Activated naive CD4-positive, alpha-beta T cell treated with anti-CD3 and anti-CD28 coated beads, Interleukin-2, amount 50 U/mL, for 16 hours (primary cell): ENCODE measurements around the gene SDHD.
"Not testable (repeated sequence)": the region's sequence is repeated elsewhere in the genome, so short reads cannot be mapped to it uniquely, and the experiment has no call there.

ENCODE experiments used
- DNase-seq: peaks from one replicate; pipeline ENCODE4 v3.0.0-alpha.2; 2020

The SDHD gene

GRCh38 chr11:112086422-112087191 is at the start of gene SDHD, which contains the start of gene TIMM8B:
Gene SDHD (plus strand): TSS chr11:112086873. CDS start chr11:112086908, 35 bp downstream.
Gene TIMM8B (minus strand): TSS chr11:112086756. CDS start chr11:112086723, 33 bp downstream.
- DNase-seq = peak; percentile 92

- DNase-seq = no peak
These were observed 49.1 kb upstream of the SDHD start for GRCh38 chr11:112037527-112037926.

GRCh38 chr11:112042161-112042960 is 44.3 kb upstream of the SDHD start:
- DNase-seq = no peak

- DNase-seq = no peak
These were observed 43.7 kb upstream of the SDHD start for GRCh38 chr11:112042961-112043304.

- no peak for DNase-seq
These were observed 41.7 kb upstream of the SDHD start for GRCh38 chr11:112044961-112045360.

GRCh38 chr11:112046647-112047046 is 40.0 kb upstream of the SDHD start:
- not testable (repeated sequence) for DNase-seq

GRCh38 chr11:112048256-112048655 is 38.4 kb upstream of the SDHD start:
- not testable (repeated sequence) for DNase-seq

- DNase-seq = no peak
These were observed 36.9 kb upstream of the SDHD start for GRCh38 chr11:112049777-112050176.

GRCh38 chr11:112050721-112051120 is 36.0 kb upstream of the SDHD start:
- no peak for DNase-seq

GRCh38 chr11:112051768-112052167 is 34.9 kb upstream of the SDHD start:
- no peak for DNase-seq

- DNase-seq = no peak
These were observed 29.5 kb upstream of the SDHD start for GRCh38 chr11:112057170-112057569.

GRCh38 chr11:112058103-112058502 is 28.6 kb upstream of the SDHD start:
- DNase-seq = no peak

- DNase-seq = no peak
These were observed 23.8 kb upstream of the SDHD start for GRCh38 chr11:112062923-112063322.

- DNase-seq = peak; percentile 77
These were observed 12.5 kb upstream of the SDHD start, which contains the start of the genes NKAPD1 and PIH1D2 for GRCh38 chr11:112073941-112074811. Gene NKAPD1 (plus strand): TSS chr11:112074299. CDS start chr11:112075575, 1,276 bp downstream. Gene PIH1D2 (minus strand): TSS chr11:112074017. CDS start chr11:112073174, 843 bp downstream.

- DNase-seq = peak; percentile 17
These were observed 3.9 kb upstream of the SDHD start for GRCh38 chr11:112082729-112083128.

GRCh38 chr11:112085822-112086421 is 751 bp upstream of the SDHD start:
- peak; percentile 54 for DNase-seq

- DNase-seq = no peak
These were observed 539 bp downstream of the SDHD start for GRCh38 chr11:112087212-112087611.

- not testable (repeated sequence) for DNase-seq
These were observed 8.6 kb downstream of the SDHD start for GRCh38 chr11:112095302-112095701.

- DNase-seq = no peak
These were observed 9.5 kb downstream of the SDHD start for GRCh38 chr11:112096194-112096593.

GRCh38 chr11:112097734-112098528 is 11.3 kb downstream of the SDHD start:
- DNase-seq = no peak

- no peak for DNase-seq
These were observed 13.8 kb downstream of the SDHD start for GRCh38 chr11:112100462-112100861.
